ENCODE measurements around the gene DOK7.

DNA sequence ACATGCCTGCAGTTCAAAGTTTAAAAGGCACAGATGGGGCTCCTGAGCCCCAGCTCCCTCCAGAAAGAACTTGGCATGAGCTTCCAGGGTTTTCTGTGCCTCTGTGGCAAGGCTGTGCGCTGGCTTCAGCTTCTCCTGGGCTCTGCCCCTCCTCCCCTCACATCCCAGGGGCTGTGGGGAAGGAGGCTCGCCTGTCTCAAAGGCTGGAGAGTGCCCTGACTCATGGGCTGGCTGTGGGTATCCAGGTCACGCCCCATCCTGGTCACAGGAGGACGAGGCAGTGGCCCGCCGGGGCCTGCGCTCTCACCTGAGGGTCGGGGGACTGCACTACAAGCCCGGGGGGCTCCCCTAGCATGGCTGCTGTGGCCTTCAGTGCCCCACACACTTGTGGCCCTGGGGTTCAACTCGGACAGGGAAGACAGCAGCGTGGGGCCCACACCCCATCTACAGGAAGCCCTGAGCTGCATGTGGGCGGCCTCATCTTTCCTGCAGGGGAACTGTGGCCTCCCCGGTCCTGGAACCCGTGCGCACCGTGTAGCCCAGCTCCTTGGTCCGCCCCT is 51.2 kb downstream of the DOK7 start:
- TF ChIP-seq POLR2A (IDR thresholded peaks at IDR 0.05; ENCODE audit: low read depth, low read length) (no peak), BHLHE40 (IDR thresholded peaks at IDR 0.05; ENCODE audit: low read depth, low read length) (no peak), RCOR1 (IDR thresholded peaks at IDR 0.05; ENCODE audit: insufficient replicate concordance, low read length) (no peak), RAD21 (IDR thresholded peaks at IDR 0.05; ENCODE audit: low read length) (no peak), CEBPB (IDR thresholded peaks at IDR 0.05; ENCODE audit: low read depth, low read length) (no peak), SMC3 (IDR thresholded peaks at IDR 0.05; ENCODE audit: low read depth, low read length) (no peak)
- TF ChIP-seq, protein P1, sequence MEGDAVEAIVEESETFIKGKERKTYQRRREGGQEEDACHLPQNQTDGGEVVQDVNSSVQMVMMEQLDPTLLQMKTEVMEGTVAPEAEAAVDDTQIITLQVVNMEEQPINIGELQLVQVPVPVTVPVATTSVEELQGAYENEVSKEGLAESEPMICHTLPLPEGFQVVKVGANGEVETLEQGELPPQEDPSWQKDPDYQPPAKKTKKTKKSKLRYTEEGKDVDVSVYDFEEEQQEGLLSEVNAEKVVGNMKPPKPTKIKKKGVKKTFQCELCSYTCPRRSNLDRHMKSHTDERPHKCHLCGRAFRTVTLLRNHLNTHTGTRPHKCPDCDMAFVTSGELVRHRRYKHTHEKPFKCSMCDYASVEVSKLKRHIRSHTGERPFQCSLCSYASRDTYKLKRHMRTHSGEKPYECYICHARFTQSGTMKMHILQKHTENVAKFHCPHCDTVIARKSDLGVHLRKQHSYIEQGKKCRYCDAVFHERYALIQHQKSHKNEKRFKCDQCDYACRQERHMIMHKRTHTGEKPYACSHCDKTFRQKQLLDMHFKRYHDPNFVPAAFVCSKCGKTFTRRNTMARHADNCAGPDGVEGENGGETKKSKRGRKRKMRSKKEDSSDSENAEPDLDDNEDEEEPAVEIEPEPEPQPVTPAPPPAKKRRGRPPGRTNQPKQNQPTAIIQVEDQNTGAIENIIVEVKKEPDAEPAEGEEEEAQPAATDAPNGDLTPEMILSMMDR (conservative IDR thresholded peaks at IDR 0.05; ENCODE audit: low read depth, low read length): no peak
